Gastrocnemius medialis (tissue), 4 donors: Measurements from ENCODE around the gene FAAP20.

Experiments
- CTCF ChIP-seq, 5 experiments: fragments of 450-650 bp in 3 of 5; fragments of 200-600 bp in 2 of 5; sonication (generic) in 2 of 5; IDR thresholded peaks in 4 of 5; conservative IDR thresholded peaks in 1 of 5; 1 replicate in 4 of 5; 2 replicates in 1 of 5; pipeline ENCODE4 v1.5.1; 2016 to 2019; ENCODE audit warnings: antibody characterized with exemption in 5 of 5, mild to moderate bottlenecking in 3 of 5, moderate library complexity in 3 of 5
- POLR2A ChIP-seq, 2 donors: fragments of 450-650 bp; IDR thresholded peaks; one replicate each; pipeline ENCODE4 v1.6.1; 2017; ENCODE audit warnings: antibody characterized with exemption in 2 of 2, mild to moderate bottlenecking in 2 of 2, moderate library complexity in 2 of 2

- peak in 1 of 5 experiments; percentile 18 for TF ChIP-seq CTCF (IDR thresholded peaks at IDR 0.05 in 4 of 5, conservative IDR thresholded peaks at IDR 0.05 in 1 of 5)
- TF ChIP-seq POLR2A (IDR thresholded peaks at IDR 0.05), result peak; percentile 94 to 96
Observed at GRCh38 chr1:2189459-2190425, 4.8 kb downstream of the FAAP20 start.
